ENCODE results near the gene BRMS1L.
"Not testable (repeated sequence)": the region's sequence is repeated elsewhere in the genome, so short reads cannot be mapped to it uniquely, and the experiment has no call there.

Gene BRMS1L

DNA sequence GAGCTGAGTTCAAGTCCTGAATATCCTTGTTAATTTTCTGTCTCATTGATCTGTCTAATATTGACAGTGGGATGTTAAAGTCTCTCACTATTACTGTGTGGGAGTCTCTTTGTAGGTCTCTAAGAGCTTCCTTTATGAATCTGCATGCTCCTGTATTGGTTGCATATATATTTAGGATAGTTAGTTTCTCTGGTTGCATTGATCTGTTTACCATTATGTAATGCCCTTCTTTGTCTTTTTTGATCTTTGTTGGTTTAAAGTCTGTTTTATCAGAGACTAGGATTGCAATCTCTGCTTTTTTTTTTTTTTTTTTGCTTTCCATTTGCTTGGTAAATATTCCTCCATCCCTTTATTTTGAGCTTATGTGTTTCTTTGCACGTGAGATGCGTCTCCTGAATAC lies 15.6 kb downstream of the BRMS1L start:
- H3K4me3 Mint-ChIP-seq; H3K27me3 Mint-ChIP-seq (ENCODE audit: low read depth); H3K4me1 Mint-ChIP-seq (ENCODE audit: low read depth); H3K27ac Mint-ChIP-seq: not testable (repeated sequence)
- Mint-ChIP-seq H3K36me3 (ENCODE audit: low read depth) (peaks cover 72% of the 10 kb centered on the region), H3K9me3 (peaks cover 47% of the 10 kb centered on the region)

DNA sequence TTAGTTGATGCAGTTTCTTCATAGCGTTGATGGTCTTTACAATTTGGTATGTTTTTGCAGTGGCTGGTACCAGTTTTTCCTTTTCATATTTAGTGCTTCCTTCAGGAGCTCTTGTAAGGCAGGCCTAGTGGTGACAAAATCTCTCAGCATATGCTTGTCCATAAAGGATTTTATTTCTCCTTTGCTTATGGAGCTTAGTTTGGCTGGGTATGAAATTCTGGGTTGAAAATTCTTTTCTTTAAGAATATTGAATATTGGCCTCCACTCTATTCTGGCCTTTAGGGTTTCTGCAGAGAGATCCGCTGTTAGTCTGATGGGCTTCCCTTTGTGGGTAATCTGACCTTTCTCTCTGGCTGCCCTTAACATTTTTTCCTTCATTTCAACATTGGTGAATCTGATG lies 16.1 kb downstream of the BRMS1L start:
- Mint-ChIP-seq H3K9me3 (peaks cover 47% of the 10 kb centered on the region), H3K36me3 (ENCODE audit: low read depth) (peaks cover 69% of the 10 kb centered on the region)
- not testable (repeated sequence) for H3K4me1 Mint-ChIP-seq (ENCODE audit: low read depth); H3K27ac Mint-ChIP-seq; H3K4me3 Mint-ChIP-seq; H3K27me3 Mint-ChIP-seq (ENCODE audit: low read depth)

DNA sequence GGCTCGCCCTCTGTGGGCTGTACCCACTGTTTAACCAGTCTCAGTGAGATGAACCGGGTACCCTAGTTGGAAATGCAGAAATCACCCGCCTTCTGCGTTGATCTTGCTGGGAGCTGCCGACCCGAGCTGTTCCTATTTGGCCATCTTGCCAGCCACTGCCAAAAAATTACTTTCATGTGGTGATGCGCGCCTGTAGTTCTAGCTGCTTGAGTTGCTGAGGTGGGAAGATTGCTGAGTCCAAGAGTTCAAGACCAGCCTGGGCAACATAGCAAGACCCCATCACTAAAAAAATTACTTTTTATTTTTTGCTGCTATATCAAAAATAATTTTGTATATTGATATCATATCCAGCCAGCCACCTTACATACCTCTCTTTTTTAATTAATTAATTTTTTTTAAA lies 18.4 kb downstream of the BRMS1L start:
- no peak overlapping the region for H3K4me3 Mint-ChIP-seq
- peaks cover 6% of the 10 kb centered on the region for H3K4me1 Mint-ChIP-seq (ENCODE audit: low read depth)
- no peaks in the 10 kb centered on the region for H3K27me3 Mint-ChIP-seq (ENCODE audit: low read depth)
- H3K36me3 Mint-ChIP-seq (ENCODE audit: low read depth) = peaks cover 53% of the 10 kb centered on the region
- H3K9me3 Mint-ChIP-seq = peaks cover 37% of the 10 kb centered on the region
- H3K27ac Mint-ChIP-seq = no peak overlapping the region

DNA sequence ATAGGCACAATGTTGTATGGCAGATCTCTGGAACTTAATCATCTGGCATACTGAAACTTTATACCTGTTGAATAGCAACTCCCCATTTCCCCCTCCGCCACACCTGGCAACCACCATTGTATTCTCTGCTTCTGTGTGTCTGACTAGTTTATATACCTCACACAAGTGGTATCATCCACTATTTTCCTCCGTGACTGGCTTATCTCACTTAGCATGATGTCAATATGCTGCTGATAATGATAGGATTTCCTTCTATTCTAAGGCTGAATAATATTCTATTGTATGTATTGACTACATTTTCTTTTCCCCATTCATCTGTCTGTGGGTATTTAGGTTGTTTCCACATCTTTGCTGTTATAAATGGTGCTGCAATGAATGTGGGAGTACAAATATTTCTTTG lies 21.5 kb downstream of the BRMS1L start:
- no peak overlapping the region for H3K27ac Mint-ChIP-seq
- H3K4me1 Mint-ChIP-seq (ENCODE audit: low read depth) = peaks cover 6% of the 10 kb centered on the region
- H3K4me3 Mint-ChIP-seq = no peak overlapping the region
- H3K27me3 Mint-ChIP-seq (ENCODE audit: low read depth) = no peaks in the 10 kb centered on the region
- peaks cover 18% of the 10 kb centered on the region for H3K9me3 Mint-ChIP-seq
- peaks cover 32% of the 10 kb centered on the region for H3K36me3 Mint-ChIP-seq (ENCODE audit: low read depth)

DNA sequence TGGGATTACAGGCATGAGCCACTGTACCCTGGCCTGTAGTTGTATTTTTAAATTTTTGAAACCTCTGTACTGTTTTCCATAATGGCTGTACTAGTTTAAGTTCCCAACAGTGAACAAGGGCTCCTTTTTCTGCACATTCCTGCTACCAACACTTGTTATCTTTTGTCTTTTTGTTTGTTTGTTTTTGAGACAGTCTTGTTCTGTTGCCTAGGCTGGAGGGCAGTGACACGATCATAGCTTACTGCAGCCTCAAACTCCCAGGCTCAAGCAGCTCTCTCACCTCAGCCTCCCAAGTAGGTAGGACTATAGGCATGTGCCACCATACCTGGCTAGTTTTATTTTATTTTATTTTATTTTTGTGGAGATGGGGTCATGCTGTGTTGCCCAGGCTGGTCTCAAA lies 23.0 kb downstream of the BRMS1L start:
- peaks cover 6% of the 10 kb centered on the region for H3K4me1 Mint-ChIP-seq (ENCODE audit: low read depth)
- no peak overlapping the region for H3K27ac Mint-ChIP-seq
- peaks cover 22% of the 10 kb centered on the region for H3K36me3 Mint-ChIP-seq (ENCODE audit: low read depth)

DNA sequence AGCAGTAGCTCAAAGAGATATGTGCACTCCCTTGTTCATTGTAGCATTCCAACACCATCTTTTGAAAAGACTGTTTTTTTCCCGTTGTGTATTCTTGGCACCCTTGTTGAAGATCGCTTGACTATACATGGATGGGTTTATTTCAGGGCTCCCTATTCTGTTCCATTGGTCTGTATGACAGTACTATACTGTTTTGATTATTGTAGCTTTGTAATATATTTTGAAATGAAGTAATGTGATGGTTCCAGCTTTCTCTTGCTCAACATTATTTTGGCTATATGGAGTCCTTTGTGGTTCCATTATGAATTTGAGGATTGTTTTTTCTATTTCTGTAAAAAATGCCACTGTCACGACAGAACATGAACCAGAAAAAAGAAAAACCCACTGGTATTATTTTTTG lies 25.7 kb downstream of the BRMS1L start:
- Mint-ChIP-seq H3K4me1 (ENCODE audit: low read depth) (peaks cover under 1% of the 10 kb centered on the region), H3K4me3 (no peak overlapping the region), H3K27me3 (ENCODE audit: low read depth) (no peaks in the 10 kb centered on the region), H3K36me3 (ENCODE audit: low read depth) (peaks cover 7% of the 10 kb centered on the region), H3K9me3 (peaks cover 9% of the 10 kb centered on the region), H3K27ac (no peak overlapping the region)

More for the DNA sequence above, 23.0 kb downstream of the BRMS1L start:
- peaks cover 14% of the 10 kb centered on the region for H3K9me3 Mint-ChIP-seq
- H3K27me3 Mint-ChIP-seq (ENCODE audit: low read depth) = no peaks in the 10 kb centered on the region
- no peak overlapping the region for H3K4me3 Mint-ChIP-seq

DNA sequence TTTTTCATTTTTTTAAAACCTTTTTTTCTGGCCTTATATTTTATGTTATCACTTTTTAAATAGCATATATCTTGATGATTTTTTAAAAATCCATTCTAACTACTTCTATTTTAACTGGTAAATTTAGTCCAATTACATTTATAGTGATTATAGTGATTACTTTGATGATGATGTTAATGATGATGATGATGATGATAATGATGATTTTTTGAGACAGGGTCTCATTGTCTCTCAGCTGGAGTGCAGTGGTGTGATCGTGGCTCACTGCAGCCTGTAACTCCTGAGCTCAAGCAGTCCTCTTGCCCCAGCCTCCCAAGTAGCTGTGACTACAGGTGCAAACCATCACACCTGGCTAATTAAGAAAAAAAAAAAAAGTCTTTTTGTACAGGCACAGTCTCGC lies 27.1 kb downstream of the BRMS1L start:
- H3K27me3 Mint-ChIP-seq (ENCODE audit: low read depth) = no peaks in the 10 kb centered on the region
- H3K36me3 Mint-ChIP-seq (ENCODE audit: low read depth) = peaks cover 7% of the 10 kb centered on the region
- H3K4me1 Mint-ChIP-seq (ENCODE audit: low read depth) = no peaks in the 10 kb centered on the region
- H3K27ac Mint-ChIP-seq = no peak overlapping the region
- peaks cover 9% of the 10 kb centered on the region for H3K9me3 Mint-ChIP-seq
- no peak overlapping the region for H3K4me3 Mint-ChIP-seq

DNA sequence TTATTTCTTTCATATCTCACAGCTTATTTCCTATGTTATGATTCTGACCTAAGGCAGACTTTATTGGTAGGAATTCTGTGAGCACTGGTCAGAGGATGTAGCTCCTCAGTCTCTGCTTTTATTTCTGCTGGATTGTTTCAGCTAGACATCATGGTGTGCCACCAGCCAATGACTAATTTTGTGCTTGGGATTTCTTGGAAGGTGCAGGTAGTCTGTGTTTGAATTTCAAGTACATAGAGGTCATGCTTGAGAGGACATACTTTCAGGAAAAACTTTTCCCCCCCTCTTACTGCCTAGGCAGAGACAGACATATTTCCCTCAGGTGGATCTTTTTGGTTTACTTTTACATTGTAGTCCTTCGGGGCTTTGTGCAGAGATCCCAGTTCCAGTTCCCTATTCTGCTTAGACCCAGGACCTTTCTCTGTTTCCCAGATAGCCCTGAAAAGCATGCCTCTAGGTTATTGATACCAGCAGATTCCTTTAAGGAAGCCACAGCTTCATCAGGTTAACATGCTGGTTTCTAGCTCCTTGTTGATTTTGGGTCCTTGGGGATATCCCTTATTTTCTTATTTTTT lies 28.6 kb downstream of the BRMS1L start:
- Mint-ChIP-seq H3K36me3 (ENCODE audit: low read depth) (peaks cover 9% of the 10 kb centered on the region), H3K4me1 (ENCODE audit: low read depth) (no peaks in the 10 kb centered on the region), H3K27ac (no peak overlapping the region), H3K9me3 (peaks cover 9% of the 10 kb centered on the region), H3K4me3 (no peak overlapping the region), H3K27me3 (ENCODE audit: low read depth) (no peaks in the 10 kb centered on the region)

DNA sequence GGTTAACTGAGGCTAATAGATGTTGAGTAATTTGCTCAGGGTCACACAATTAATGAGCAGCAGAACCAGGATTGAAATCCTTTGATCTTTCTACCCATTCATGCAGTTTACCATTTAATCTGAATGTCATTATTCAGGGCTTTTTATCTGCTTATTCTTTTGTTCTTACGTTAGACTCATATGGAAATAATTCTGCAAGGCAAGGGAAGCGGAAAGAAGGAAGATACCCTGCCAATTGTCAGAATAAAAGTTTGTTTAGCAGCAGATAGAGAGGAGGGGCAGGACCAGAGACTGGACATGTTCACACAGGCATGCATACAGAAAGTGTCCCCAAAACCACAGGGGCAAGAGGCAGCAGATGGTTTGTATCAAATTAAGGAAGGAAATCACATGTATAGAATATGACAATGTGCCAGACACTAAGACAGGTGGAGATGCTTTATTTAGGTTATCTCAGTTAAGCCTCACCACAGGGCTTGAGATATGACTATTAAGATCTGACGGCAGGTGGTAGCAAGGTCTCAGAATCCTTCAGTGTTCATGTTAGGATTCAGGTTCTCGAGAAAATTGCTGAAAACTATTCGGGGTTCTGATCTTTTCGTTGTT lies 29.8 kb downstream of the BRMS1L start:
- no peak overlapping the region for H3K27ac Mint-ChIP-seq
- H3K4me3 Mint-ChIP-seq = no peak overlapping the region
- H3K36me3 Mint-ChIP-seq (ENCODE audit: low read depth) = peaks cover 9% of the 10 kb centered on the region
- H3K9me3 Mint-ChIP-seq = peaks cover 9% of the 10 kb centered on the region
- H3K27me3 Mint-ChIP-seq (ENCODE audit: low read depth) = no peaks in the 10 kb centered on the region
- H3K4me1 Mint-ChIP-seq (ENCODE audit: low read depth) = no peaks in the 10 kb centered on the region

DNA sequence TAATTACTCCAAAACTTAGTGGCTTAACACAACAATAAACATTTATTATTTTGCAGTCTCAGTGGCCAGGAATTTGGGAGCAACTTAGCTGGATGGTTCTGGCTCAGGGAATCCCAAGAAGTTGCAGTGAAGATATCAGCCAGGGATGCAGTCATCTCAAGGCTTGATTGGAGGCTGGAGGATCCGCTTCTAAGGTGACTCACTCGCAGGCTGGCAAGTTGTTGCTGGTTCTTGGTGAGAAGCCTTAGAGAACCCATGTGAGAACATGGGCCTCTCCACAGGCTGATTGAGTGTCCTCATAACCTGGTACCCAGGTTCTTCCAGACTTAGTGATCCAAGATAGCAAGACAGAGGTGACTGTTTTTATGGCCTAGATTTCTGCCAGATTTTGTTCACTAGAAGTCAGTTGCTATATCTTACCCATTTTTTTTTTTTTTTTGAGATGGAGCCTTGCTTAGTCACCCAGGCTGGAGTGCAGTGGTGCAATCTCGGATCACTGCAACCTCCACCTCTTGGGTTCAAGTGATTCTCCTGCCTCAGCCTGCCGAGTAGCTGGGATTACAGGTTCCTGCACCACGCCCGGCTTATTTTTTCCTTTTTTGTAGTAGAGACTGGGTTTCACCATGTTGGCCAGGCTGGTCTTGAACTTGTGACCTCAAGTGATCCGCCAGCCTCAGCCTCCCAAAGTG lies 32.5 kb downstream of the BRMS1L start:
- no peaks in the 10 kb centered on the region for H3K9me3 Mint-ChIP-seq
- H3K4me3 Mint-ChIP-seq = no peak overlapping the region
- H3K27ac Mint-ChIP-seq = no peak overlapping the region
- no peaks in the 10 kb centered on the region for H3K4me1 Mint-ChIP-seq (ENCODE audit: low read depth)
- H3K36me3 Mint-ChIP-seq (ENCODE audit: low read depth) = peaks cover 6% of the 10 kb centered on the region
- H3K27me3 Mint-ChIP-seq (ENCODE audit: low read depth) = no peaks in the 10 kb centered on the region

DNA sequence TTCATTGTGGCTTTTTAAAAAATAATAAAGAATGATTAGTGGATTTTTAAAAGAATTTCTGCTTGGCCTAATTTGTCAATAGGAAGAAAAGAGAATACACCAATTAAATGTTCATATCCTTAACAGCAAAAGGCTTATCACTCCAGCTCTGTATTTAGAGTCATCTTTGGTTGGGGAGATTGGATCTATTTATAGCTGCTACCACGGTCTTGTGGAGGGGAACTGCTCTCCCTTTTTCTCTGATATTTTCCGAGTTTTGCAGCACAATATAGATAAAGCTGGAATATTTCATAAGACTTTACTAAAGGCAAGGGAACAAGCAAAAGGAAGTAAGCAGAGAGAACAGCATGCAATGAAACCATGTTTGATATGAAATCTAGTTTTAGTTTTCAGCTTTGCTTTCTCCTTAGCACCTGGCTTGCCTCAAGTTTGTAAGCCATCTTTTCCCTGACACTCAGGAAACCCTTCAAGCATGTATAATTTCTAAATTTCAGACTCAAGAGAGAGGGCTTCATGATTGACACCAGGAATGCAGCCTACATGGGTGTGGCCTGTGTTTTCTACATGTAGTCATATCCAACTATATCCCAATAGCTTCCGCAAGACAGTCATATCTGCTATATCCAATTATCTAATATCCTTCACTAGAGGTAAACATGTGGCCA lies 35.2 kb downstream of the BRMS1L start:
- Mint-ChIP-seq H3K36me3 (ENCODE audit: low read depth) (peaks cover 6% of the 10 kb centered on the region), H3K27ac (no peak overlapping the region), H3K27me3 (ENCODE audit: low read depth) (no peaks in the 10 kb centered on the region), H3K4me1 (ENCODE audit: low read depth) (no peaks in the 10 kb centered on the region), H3K4me3 (no peak overlapping the region), H3K9me3 (no peaks in the 10 kb centered on the region)

DNA sequence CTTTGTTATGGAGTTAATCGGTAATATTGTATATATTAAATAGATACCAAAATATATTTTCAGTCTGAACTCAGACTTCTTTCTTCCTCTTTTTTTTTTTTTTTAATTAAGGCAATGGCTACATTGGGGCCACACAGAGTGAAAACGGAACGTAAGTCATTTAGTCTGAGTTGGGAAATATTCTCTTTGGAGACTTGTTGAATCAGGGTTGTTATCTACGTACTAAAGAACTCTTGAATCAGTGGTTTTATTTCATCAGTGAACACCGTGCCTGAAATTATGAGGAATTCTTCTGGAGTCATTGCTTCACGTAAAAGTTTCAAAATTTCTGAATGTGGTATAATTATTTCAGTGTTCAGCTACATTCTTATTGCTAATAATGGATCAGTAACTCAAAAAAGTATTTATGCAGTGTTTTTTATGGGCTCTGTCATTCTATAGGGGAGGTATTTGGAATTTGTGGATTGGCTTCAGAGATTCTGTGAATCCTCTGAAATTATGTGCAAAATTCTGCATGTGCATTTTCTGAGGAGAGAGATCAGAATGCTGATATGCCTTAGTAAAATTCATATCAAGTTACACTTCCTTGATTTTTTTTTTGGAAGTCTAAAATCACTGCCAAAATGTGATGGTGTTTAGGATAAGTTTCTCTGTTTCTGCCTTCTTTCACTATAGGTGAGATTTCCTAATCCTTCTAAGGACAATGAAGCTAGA lies 39.6 kb downstream of the BRMS1L start:
- Mint-ChIP-seq H3K36me3 (ENCODE audit: low read depth) (peaks cover 4% of the 10 kb centered on the region), H3K4me3 (no peak overlapping the region), H3K27me3 (ENCODE audit: low read depth) (no peaks in the 10 kb centered on the region), H3K9me3 (no peaks in the 10 kb centered on the region), H3K4me1 (ENCODE audit: low read depth) (no peaks in the 10 kb centered on the region), H3K27ac (no peak overlapping the region)

DNA sequence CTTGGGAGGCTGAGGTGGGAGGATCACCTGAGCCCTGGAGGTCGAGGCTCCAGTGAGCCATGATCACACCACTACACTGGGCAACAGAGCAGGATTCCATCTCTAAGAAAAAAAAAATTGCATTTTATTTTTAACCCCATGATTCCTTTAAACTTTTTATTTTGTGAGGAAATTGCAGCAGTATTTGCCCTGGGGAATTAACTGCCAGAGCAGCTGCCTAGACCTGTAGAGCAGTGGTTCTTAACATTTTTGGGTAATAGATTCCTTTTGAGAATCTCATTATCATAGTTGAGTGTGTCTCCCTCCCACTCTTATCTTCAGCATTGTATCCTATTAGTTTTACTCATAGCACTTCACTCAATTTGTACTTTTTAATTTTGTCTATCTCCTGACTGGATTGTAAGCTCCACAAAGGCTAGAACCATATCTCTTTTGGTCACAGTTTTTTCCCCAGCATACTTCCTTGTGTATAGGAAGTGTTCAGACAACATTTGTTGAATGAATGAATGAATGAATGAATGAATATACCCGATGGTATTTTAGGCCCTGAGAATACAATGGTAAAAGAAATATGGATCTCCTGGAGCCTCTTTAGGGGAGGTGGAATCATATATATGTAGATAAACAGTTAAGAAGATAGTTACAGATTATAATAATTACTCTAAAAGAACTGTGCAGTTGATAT lies 40.6 kb downstream of the BRMS1L start:
- Mint-ChIP-seq H3K36me3 (ENCODE audit: low read depth) (peaks cover 4% of the 10 kb centered on the region), H3K27ac (no peak overlapping the region), H3K9me3 (no peaks in the 10 kb centered on the region), H3K4me3 (no peak overlapping the region), H3K4me1 (ENCODE audit: low read depth) (no peaks in the 10 kb centered on the region), H3K27me3 (ENCODE audit: low read depth) (no peaks in the 10 kb centered on the region)

DNA sequence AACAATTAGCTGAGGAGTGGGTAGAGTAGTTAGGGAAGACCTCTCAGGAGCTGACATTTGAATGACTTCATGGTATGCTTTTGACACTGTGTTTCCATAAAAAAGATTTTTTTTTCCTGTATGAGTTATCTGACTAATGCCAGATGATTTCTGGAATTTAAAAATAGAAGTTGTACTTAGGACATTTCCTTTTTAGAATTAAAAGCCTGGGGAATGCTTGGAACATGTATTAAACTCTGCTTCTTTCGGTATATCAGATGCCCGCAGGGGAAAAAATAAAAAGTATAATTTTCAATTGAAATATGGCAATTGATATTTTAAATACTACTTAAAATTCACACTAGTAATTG lies 41.1 kb downstream of the BRMS1L start:
- Mint-ChIP-seq H3K27ac (no peak overlapping the region), H3K4me3 (no peak overlapping the region), H3K4me1 (ENCODE audit: low read depth) (no peaks in the 10 kb centered on the region), H3K9me3 (no peaks in the 10 kb centered on the region), H3K27me3 (ENCODE audit: low read depth) (no peaks in the 10 kb centered on the region), H3K36me3 (ENCODE audit: low read depth) (peaks cover 4% of the 10 kb centered on the region)
